Psoas muscle (tissue), 8 donors: Measurements from ENCODE around the gene TMEM51. TPM values are rescaled to one million over a fixed set of nuclear protein-coding genes. Genes with fewer than 3 reads are reported as not detected.

Source experiments
- ATAC-seq, 4 donors: fragments of 200-7000 bp; cut with Tn5 transposase; one replicate each; pipeline ENCODE4 v1.9.1; 2020; ENCODE audit warnings: moderate library complexity in 3 of 4, mild to moderate bottlenecking in 2 of 4
- DNase-seq, 2 donors: peaks; one replicate each; pipeline ENCODE4 v3.0.0-alpha.2; 2020
- H3K27ac ChIP-seq: fragments of 200-600 bp; one replicate; pipeline ENCODE4 v1.8.0; 2022
- H3K27me3 ChIP-seq, 3 donors: fragments of 200-600 bp in 1 of 3; one replicate each; pipeline versions ENCODE4 v1.6.1 to v1.8.0; 2013 to 2022; ENCODE audit warnings: low read length in 2 of 3, mild to moderate bottlenecking in 2 of 3, moderate library complexity in 1 of 3; ENCODE audit not compliant: insufficient read depth in 3 of 3
- H3K36me3 ChIP-seq, 2 donors: fragments of 200-600 bp in 1 of 2; one replicate each; pipeline versions ENCODE4 v1.6.1 to v1.8.0; 2013 to 2022; ENCODE audit warnings: low read depth in 1 of 2, mild to moderate bottlenecking in 1 of 2, moderate library complexity in 1 of 2; ENCODE audit not compliant: insufficient read depth in 1 of 2
- H3K4me1 ChIP-seq: fragments of 200-600 bp; one replicate; pipeline ENCODE4 v1.8.0; 2022
- H3K4me3 ChIP-seq: fragments of 200-600 bp; one replicate; pipeline ENCODE4 v1.8.0; 2022; ENCODE audit warnings: mild to moderate bottlenecking
- H3K9me3 ChIP-seq: fragments of 200-600 bp; one replicate; pipeline ENCODE4 v1.8.0; 2022
- WGBS, 3 donors: extraction: QIAGEN DNeasy Blood & Tissue Kit; methylation state at CpG; one replicate each; pipeline versions ENCODE4 v1.1.6 to v1.1.7; 2013; 5-methylcytosine and 5-hydroxymethylcytosine counted together
- intact Hi-C, 2 donors: fragments of 100-400 bp; cut with DNase I; formaldehyde crosslinking; loops; one replicate each; pipeline versions ENCODE4 v1.11.0 to v1.14.2; 2022
- polyA plus RNA-seq, 3 donors: library from polyadenylated mRNA; stranded (reverse); fragments of 200-250 nt; gene quantifications; one replicate each; pipeline ENCODE4 v1.2.3, GENCODE V29; 2013
- total RNA-seq, 4 donors: library from RNA; stranded (reverse); fragmentation: NEBNext Ultra II Directional in 2 of 4; extraction: Animal tissue kit (Norgen Biotek cat#: 25700) in 2 of 4; gene quantifications; one replicate each; pipeline versions ENCODE4 v1.2.1 to v1.2.4, GENCODE V29; 2021 to 2023
- TF ChIP-seq, protein P1 (sequence below): fragments of 200-600 bp; IDR thresholded peaks from one replicate; pipeline ENCODE4 v1.8.0; 2022; ENCODE audit warnings: antibody characterized with exemption
- donor health status: healthy with polysubstance abuse.
- donor health status: DM: no; HTN: no; CAD: no; lungs with moderate emphysema.
- donor health status: Bipolar disorder and iron deficiency.
- donor health status: healthy.
- donor health status: DM: yes; HTN: yes; CAD: no.
- donor health status: DM: no; HTN: no; CAD: no.
- donor health status: DM: no; HTN: no; CAD: no.
- donor health status: DM: yes; HTN: yes; CAD: no.

TMEM51 gene
- total and polyA plus RNA-seq, 7 donors: 0.67 to 1.7 (median 0.97) TPM

DNA sequence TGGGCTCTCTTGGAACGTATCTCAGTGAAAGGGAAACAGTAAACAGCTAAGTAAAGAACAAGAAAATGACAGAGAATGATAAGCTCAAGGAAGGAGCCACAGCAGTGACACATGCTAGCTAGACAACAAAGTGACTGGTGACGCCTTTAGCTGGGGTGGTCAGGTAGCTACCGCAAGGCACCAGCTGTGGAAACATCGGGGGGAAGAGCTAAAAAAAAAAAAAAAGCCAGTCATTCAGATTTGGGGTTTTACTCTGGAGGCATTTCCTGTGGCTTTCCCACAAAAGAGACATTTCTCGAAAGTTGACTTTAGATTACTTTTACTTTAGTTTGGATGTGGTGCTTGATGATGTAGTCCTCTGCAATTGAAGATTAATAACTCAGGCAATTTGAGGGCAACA lies 95.5 kb downstream of the TMEM51 start:
- Histone ChIP-seq H3K36me3 (no peaks in the 10 kb centered on the region), H3K9me3 (no peaks in the 10 kb centered on the region), H3K27me3 (peaks cover 3 to 40% (median 9%) of the 10 kb centered on the region in 3 donors), H3K4me1 (no peaks in the 10 kb centered on the region), H3K4me3 (no peak overlapping the region), H3K27ac (no peak overlapping the region)
- DNase-seq: no peak
- intact Hi-C loops: no loop called here
- 56 to 63% (median 59%) methylated on average over 5 of the region's 5 CpGs for WGBS, 3 donors
- ATAC-seq: no peak
- TF ChIP-seq, protein P1, sequence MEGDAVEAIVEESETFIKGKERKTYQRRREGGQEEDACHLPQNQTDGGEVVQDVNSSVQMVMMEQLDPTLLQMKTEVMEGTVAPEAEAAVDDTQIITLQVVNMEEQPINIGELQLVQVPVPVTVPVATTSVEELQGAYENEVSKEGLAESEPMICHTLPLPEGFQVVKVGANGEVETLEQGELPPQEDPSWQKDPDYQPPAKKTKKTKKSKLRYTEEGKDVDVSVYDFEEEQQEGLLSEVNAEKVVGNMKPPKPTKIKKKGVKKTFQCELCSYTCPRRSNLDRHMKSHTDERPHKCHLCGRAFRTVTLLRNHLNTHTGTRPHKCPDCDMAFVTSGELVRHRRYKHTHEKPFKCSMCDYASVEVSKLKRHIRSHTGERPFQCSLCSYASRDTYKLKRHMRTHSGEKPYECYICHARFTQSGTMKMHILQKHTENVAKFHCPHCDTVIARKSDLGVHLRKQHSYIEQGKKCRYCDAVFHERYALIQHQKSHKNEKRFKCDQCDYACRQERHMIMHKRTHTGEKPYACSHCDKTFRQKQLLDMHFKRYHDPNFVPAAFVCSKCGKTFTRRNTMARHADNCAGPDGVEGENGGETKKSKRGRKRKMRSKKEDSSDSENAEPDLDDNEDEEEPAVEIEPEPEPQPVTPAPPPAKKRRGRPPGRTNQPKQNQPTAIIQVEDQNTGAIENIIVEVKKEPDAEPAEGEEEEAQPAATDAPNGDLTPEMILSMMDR: no peak

DNA sequence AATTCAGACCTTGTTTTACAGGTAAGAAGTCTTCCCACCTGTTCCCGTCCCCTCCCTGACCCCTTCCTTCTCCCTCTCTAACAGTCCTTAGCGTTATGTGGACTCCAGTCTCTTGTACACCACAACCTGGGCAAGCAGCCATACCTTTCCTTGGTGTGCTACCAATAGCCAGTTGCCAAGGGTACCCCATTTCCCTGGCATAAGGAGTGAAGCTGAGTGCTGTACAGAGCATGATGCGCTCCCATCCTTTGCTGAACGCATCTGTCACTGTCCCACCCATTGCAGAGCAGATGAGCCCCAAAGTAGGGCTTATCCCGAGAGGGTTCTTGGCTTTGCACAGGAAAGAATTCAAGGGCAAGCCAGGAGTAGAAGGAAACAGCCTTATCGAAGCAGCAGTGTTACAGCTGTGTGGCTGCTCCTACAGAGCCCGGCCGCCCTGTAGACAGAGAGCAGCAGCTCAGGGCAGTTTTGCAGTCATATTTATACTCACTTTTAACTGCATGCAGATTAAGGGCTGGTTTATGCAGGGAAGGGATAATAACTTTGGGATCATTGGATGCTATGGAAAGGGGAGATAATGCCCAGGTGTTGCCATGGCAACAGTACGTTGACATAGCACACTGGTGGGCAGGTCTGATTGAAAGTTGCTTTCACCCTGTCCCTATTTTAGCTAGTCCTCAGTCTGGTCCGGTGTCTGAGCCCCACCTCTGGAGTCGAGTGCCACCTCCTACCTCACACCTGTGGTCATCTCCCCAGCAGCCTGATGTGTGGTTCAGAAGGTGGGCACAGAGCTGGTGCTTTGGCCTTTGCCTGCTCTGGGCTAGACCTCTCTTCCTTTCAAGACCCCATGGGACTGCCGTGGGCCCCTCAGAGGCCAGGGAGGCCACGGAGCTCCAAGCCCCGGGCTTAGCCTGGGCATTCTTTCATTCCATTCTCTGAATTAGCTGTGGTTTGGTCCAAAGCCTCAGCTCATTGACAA lies 98.6 kb downstream of the TMEM51 start:
- Histone ChIP-seq H3K36me3 (no peaks in the 10 kb centered on the region), H3K27ac (no peak overlapping the region), H3K4me3 (no peak overlapping the region), H3K27me3 (peaks cover 3 to 29% (median 9%) of the 10 kb centered on the region in 3 donors), H3K9me3 (no peaks in the 10 kb centered on the region), H3K4me1 (no peaks in the 10 kb centered on the region)
- ATAC-seq: no peak
- no peak for DNase-seq
- WGBS, 3 donors: 58 to 68% (median 63%) methylated on average over 14 of the region's 14 CpGs
- intact Hi-C loops: no loop called here
- TF ChIP-seq, protein P1: no peak

DNA sequence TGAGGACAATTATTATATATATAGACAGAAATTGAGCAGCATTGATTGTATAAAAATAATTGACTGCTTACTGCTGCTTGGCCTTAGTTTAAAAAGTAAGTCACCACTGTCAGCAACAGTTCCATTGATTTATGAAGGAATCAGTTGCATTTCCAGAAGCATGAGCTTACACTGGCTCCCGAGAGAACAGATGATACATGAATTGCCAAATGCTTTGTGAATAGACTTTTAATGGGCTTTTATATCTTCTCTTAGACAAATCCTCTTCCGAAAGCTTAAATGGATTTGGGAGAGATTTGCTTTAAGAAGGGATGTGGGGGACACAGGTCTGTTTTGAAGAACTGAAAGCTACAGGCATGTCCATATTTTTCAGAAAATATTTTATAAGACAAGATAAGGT lies 101.0 kb downstream of the TMEM51 start:
- Histone ChIP-seq H3K9me3 (no peaks in the 10 kb centered on the region), H3K27me3 (peaks cover 0 to 11% (median 6%) of the 10 kb centered on the region in 3 donors), H3K4me1 (no peaks in the 10 kb centered on the region), H3K27ac (no peak overlapping the region), H3K4me3 (no peak overlapping the region), H3K36me3 (no peaks in the 10 kb centered on the region)
- 11 to 47% (median 35%) methylated on average over 2 of the region's 2 CpGs for whole genome bisulfite sequencing, 3 donors
- TF ChIP-seq, protein P1: no peak
- ATAC-seq (no peak), DNase-seq (no peak)
- intact Hi-C loops: no loop called here

DNA sequence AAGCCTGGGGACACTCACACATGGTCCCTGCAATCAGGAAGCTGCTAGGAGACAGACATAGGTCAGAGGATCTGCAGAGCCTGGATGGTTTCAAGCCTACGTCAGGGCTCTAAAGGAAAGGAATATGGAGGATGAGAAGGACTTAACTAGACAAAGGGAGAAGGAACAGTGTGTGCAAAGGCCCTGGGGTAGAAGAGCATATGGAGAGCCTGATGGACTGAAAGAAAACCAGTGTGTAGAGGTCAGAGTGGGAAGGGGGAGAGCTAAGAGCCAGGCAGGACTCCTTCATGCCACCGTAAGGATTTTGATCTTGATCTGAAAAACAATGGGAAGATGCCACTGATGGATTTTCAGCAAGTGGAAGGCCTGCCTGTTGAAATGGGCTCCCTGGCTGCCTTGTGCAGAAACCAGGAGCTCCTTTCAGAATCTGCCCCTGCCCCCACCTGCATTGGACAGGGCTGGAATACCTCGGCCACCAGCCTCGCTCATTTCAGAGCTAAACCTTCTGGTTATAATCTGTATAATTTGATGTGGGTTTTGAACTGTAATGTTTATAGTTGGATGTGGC lies 102.1 kb downstream of the TMEM51 start:
- no peaks in the 10 kb centered on the region for H3K9me3 ChIP-seq
- H3K4me1 ChIP-seq: peaks cover under 1% of the 10 kb centered on the region
- DNase-seq (no peak), ATAC-seq (no peak)
- TF ChIP-seq, protein P1: no peak
- H3K27ac ChIP-seq: no peak overlapping the region
- intact Hi-C loops: no loop called here
- 68 to 86% (median 83%) methylated on average over 4 of the region's 4 CpGs for WGBS, 3 donors
- no peak overlapping the region for H3K4me3 ChIP-seq
- no peaks in the 10 kb centered on the region for H3K36me3 ChIP-seq
- peaks cover 0 to 8% (median 4%) of the 10 kb centered on the region in 3 donors for H3K27me3 ChIP-seq
